Left kidney (tissue), 2 donors: ENCODE data around the gene TBXA2R. TPM values are rescaled to one million over a fixed set of nuclear protein-coding genes. Genes with fewer than 3 reads are reported as not detected.
"Not testable (repeated sequence)": the region's sequence is repeated elsewhere in the genome, so short reads cannot be mapped to it uniquely, and the experiment has no call there.

Source experiments
- DNase-seq: peaks from one replicate; pipeline ENCODE4 v3.0.0-alpha.2; 2013
- polyA plus RNA-seq: library from polyadenylated mRNA; unstranded; fragments of 120-200 nt; gene quantifications from one replicate; pipeline ENCODE4 v1.2.1, GENCODE V29; 2013; ENCODE audit not compliant: insufficient read length

TBXA2R gene
- polyA plus RNA-seq, 1 donor, result 2.2 TPM

GRCh38 chr19:3641515-3642269 is 35.0 kb upstream of the TBXA2R start:
- DNase-seq, result no peak

GRCh38 chr19:3639479-3639878 is 32.8 kb upstream of the TBXA2R start:
- DNase-seq, result no peak

GRCh38 chr19:3638208-3639193 is 31.8 kb upstream of the TBXA2R start:
- DNase-seq, result no peak

- no peak for DNase-seq
Observed at GRCh38 chr19:3637621-3638020, 30.9 kb upstream of the TBXA2R start.

GRCh38 chr19:3636962-3637361 is 30.3 kb upstream of the TBXA2R start:
- no peak for DNase-seq

- no peak for DNase-seq
Observed at GRCh38 chr19:3636506-3636905, 29.8 kb upstream of the TBXA2R start.

- no peak for DNase-seq
Observed at GRCh38 chr19:3634496-3635045, 27.9 kb upstream of the TBXA2R start.

- DNase-seq, result no peak
Observed at GRCh38 chr19:3633559-3633988, 26.9 kb upstream of the TBXA2R start.

- DNase-seq, result no peak
Observed at GRCh38 chr19:3632739-3633558, 26.3 kb upstream of the TBXA2R start.

- no peak for DNase-seq
Observed at GRCh38 chr19:3632098-3632497, 25.4 kb upstream of the TBXA2R start.

- DNase-seq, result no peak
Observed at GRCh38 chr19:3631053-3631861, 24.6 kb upstream of the TBXA2R start.

- not testable (repeated sequence) for DNase-seq
Observed at GRCh38 chr19:3628766-3629165, 22.1 kb upstream of the TBXA2R start.

- no peak for DNase-seq
Observed at GRCh38 chr19:3627351-3627723, 20.7 kb upstream of the TBXA2R start.

- peak; percentile 97 for DNase-seq
Observed at GRCh38 chr19:3626473-3627350, 20.0 kb upstream of the TBXA2R start, which contains the start of gene CACTIN. Gene CACTIN (minus strand): TSS chr19:3626790. CDS start chr19:3626762, 28 bp downstream.

GRCh38 chr19:3625996-3626472 is 19.4 kb upstream of the TBXA2R start:
- no peak for DNase-seq

GRCh38 chr19:3623716-3624115 is 17.0 kb upstream of the TBXA2R start:
- DNase-seq, result no peak

GRCh38 chr19:3622224-3622623 is 15.5 kb upstream of the TBXA2R start:
- no peak for DNase-seq

GRCh38 chr19:3621689-3622088 is 15.0 kb upstream of the TBXA2R start:
- no peak for DNase-seq

GRCh38 chr19:3620817-3621547 is 14.3 kb upstream of the TBXA2R start:
- DNase-seq, result no peak
